Fibroblast of lung (primary cell): ENCODE measurements around the gene LRSAM1. TPM values are rescaled to one million over a fixed set of nuclear protein-coding genes. Genes with fewer than 3 reads are reported as not detected.

ENCODE experiments used
- DNase-seq, 2 donors: peaks; one replicate each; pipeline versions ENCODE4 v3.0.0 to v3.0.0-alpha.2; 2010; ENCODE audit warnings: low read depth in 2 of 2
- H2AFZ ChIP-seq: 2 replicates; pipeline ENCODE4 v1.5.1; 2012; ENCODE audit warnings: low read length, control low read depth, inconsistent platforms
- H3K27ac ChIP-seq: 2 replicates; pipeline ENCODE4 v1.5.1; 2011; ENCODE audit warnings: low read length, control low read depth; ENCODE audit not compliant: insufficient read depth
- H3K27me3 ChIP-seq: 2 replicates; pipeline ENCODE4 v1.5.1; 2011; ENCODE audit warnings: mild to moderate bottlenecking, low read length; ENCODE audit not compliant: control insufficient read depth, insufficient read depth
- H3K36me3 ChIP-seq: 2 replicates; pipeline ENCODE4 v1.5.1; 2011; ENCODE audit warnings: low read length; ENCODE audit not compliant: control insufficient read depth, insufficient read depth
- H3K4me1 ChIP-seq: 2 replicates; pipeline ENCODE4 v1.5.1; 2011; ENCODE audit warnings: low read length; ENCODE audit not compliant: control insufficient read depth, insufficient read depth; ENCODE audit errors: extremely low read depth
- H3K4me2 ChIP-seq: 2 replicates; pipeline ENCODE4 v1.5.1; 2011; ENCODE audit warnings: low read length, control low read depth; ENCODE audit not compliant: insufficient read depth; ENCODE audit errors: extremely low read depth
- H3K4me3 ChIP-seq, 4 experiments: fragments of 200-600 bp in 1 of 4; sonication (generic) in 1 of 4; replicated peaks in 1 of 4; 2 replicates each; pipeline ENCODE4 v1.5.1; 2011 to 2016; ENCODE audit warnings: low read length in 4 of 4, low read depth in 3 of 4, mild to moderate bottlenecking in 3 of 4, control low read depth in 2 of 4, inconsistent platforms in 1 of 4, mixed read lengths in 1 of 4; ENCODE audit not compliant: insufficient read depth in 1 of 4; ENCODE audit errors: control extremely low read depth in 1 of 4
- H3K79me2 ChIP-seq: 2 replicates; pipeline ENCODE4 v1.5.1; 2012; ENCODE audit warnings: mild to moderate bottlenecking, low read length, inconsistent platforms; ENCODE audit not compliant: control insufficient read depth, insufficient read depth
- H3K9ac ChIP-seq: 2 replicates; pipeline ENCODE4 v1.5.1; 2011; ENCODE audit warnings: mild to moderate bottlenecking, low read length, control low read depth; ENCODE audit not compliant: insufficient read depth
- H3K9me3 ChIP-seq: 2 replicates; pipeline ENCODE4 v1.5.1; 2012; ENCODE audit warnings: low read depth, low read length; ENCODE audit not compliant: control insufficient read depth, insufficient read depth
- H4K20me1 ChIP-seq: 2 replicates; pipeline ENCODE4 v1.5.1; 2011; ENCODE audit warnings: low read length; ENCODE audit not compliant: control insufficient read depth, insufficient read depth; ENCODE audit errors: extremely low read depth
- CTCF ChIP-seq, 2 donors: IDR thresholded peaks in 1 of 2; conservative IDR thresholded peaks in 1 of 2; 1 replicate in 1 of 2; 2 replicates in 1 of 2; pipeline ENCODE4 v1.5.1; 2011 to 2012; ENCODE audit warnings: low read length in 2 of 2, control low read depth in 1 of 2, inconsistent platforms in 1 of 2, low read depth in 1 of 2, mild to moderate bottlenecking in 1 of 2
- EZH2 ChIP-seq: IDR thresholded peaks from 2 replicates; pipeline ENCODE4 v1.5.1; 2012; ENCODE audit warnings: low read length, control low read depth, mild to moderate bottlenecking; ENCODE audit errors: missing control alignments
- polyA plus RNA-seq, 2 donors: library from polyadenylated mRNA; depleted of rRNA in 1 of 2; stranded (reverse) in 1 of 2; unstranded in 1 of 2; fragments of >200 nt; gene quantifications; 2 replicates each; pipeline ENCODE4 v1.2.1, GENCODE V29; 2011 to 2012; ENCODE audit warnings: missing spikeins in 1 of 2
- total RNA-seq: library from RNA; depleted of rRNA; stranded (reverse); fragments of >200 nt; gene quantifications from 2 replicates; pipeline ENCODE4 v1.2.1, GENCODE V29; 2014

LRSAM1 gene
- total and polyA plus RNA-seq, 2 donors (not counting 1 experiment from before 2014, with no cell fraction given): 6.8 to 18.0 TPM

- no peaks in the 10 kb centered on the region for H3K9me3 ChIP-seq
- no peak overlapping the region for H3K4me3 ChIP-seq
- no peaks in the 10 kb centered on the region for H3K27me3 ChIP-seq
- H3K4me1 ChIP-seq: no peaks in the 10 kb centered on the region
- H3K27ac ChIP-seq: no peak overlapping the region
- no peak overlapping the region for H2AFZ ChIP-seq
- TF ChIP-seq CTCF (conservative IDR thresholded peaks at IDR 0.05 in 1 of 2, IDR thresholded peaks at IDR 0.05 in 1 of 2; ENCODE audit: low read depth in 1 of 2, low read length in 2 of 2) (no peak), EZH2 (no peak)
- no peak overlapping the region for H3K9ac ChIP-seq
- DNase-seq: no peak
- peaks cover 7% of the 10 kb centered on the region for H3K36me3 ChIP-seq
- H4K20me1 ChIP-seq: no peaks in the 10 kb centered on the region
- no peak overlapping the region for H3K4me2 ChIP-seq
- H3K79me2 ChIP-seq: no peaks in the 10 kb centered on the region
Measured at GRCh38 chr9:127467621-127468020, 16.3 kb downstream of the LRSAM1 start.

- no peak overlapping the region for H3K4me2 ChIP-seq
- TF ChIP-seq EZH2 (no peak), CTCF (conservative IDR thresholded peaks at IDR 0.05 in 1 of 2, IDR thresholded peaks at IDR 0.05 in 1 of 2; ENCODE audit: low read depth in 1 of 2, low read length in 2 of 2) (no peak)
- H3K79me2 ChIP-seq: no peaks in the 10 kb centered on the region
- H3K9ac ChIP-seq: no peak overlapping the region
- H3K27ac ChIP-seq: no peak overlapping the region
- no peak overlapping the region for H3K4me3 ChIP-seq
- no peaks in the 10 kb centered on the region for H3K4me1 ChIP-seq
- H3K36me3 ChIP-seq: peaks cover 3% of the 10 kb centered on the region
- no peak for DNase-seq
- H3K9me3 ChIP-seq: no peaks in the 10 kb centered on the region
- H3K27me3 ChIP-seq: no peaks in the 10 kb centered on the region
- no peak overlapping the region for H2AFZ ChIP-seq
- no peaks in the 10 kb centered on the region for H4K20me1 ChIP-seq
Measured at GRCh38 chr9:127470662-127471061, 19.4 kb downstream of the LRSAM1 start.

GRCh38 chr9:127473501-127473900 is 22.2 kb downstream of the LRSAM1 start:
- Histone ChIP-seq H3K79me2 (no peaks in the 10 kb centered on the region), H3K4me3 (no peak overlapping the region), H3K27ac (no peak overlapping the region), H3K9ac (no peak overlapping the region), H3K4me1 (no peaks in the 10 kb centered on the region), H3K36me3 (peaks cover 2% of the 10 kb centered on the region), H3K9me3 (no peaks in the 10 kb centered on the region), H4K20me1 (no peaks in the 10 kb centered on the region), H3K4me2 (no peak overlapping the region), H2AFZ (no peak overlapping the region), H3K27me3 (no peaks in the 10 kb centered on the region)
- DNase-seq: no peak
- TF ChIP-seq CTCF (conservative IDR thresholded peaks at IDR 0.05 in 1 of 2, IDR thresholded peaks at IDR 0.05 in 1 of 2; ENCODE audit: low read depth in 1 of 2, low read length in 2 of 2) (no peak), EZH2 (no peak)
